ENCODE measurements around the gene CADM2.
A peak's percentile ranks its signal among the peaks of the same experiment; 100 is the strongest.

The CADM2 gene

DNA sequence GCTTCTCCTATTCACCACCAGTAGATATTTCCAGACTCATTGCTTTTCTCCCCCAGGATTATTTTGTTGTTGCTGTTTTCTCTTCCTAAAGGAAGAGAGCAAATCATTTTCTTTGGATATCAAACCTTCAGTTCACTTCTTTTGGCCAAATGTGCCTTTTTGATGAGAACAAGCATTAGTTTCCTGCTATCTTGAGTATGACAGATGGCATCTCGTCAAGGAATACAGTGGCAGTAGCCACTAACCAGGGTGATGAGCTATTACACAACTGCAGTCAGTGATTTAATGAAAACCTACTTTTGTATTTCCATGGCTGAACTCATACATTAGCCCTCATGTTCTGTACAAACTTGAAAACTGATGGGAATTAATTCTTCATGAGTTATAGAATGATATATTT lies 354.6 kb downstream of the CADM2 start:
- DNase-seq: no peak
- Mint-ChIP-seq H3K4me1 (no peaks in the 10 kb centered on the region), H3K9me3 (peaks cover 3% of the 10 kb centered on the region), H3K36me3 (ENCODE audit: low read depth) (no peaks in the 10 kb centered on the region), H3K4me3 (no peak overlapping the region), H3K27me3 (ENCODE audit: low read depth, poor library complexity) (no peaks in the 10 kb centered on the region), H3K27ac (no peak overlapping the region)
- TF ChIP-seq CTCF (IDR thresholded peaks at IDR 0.05): no peak

DNA sequence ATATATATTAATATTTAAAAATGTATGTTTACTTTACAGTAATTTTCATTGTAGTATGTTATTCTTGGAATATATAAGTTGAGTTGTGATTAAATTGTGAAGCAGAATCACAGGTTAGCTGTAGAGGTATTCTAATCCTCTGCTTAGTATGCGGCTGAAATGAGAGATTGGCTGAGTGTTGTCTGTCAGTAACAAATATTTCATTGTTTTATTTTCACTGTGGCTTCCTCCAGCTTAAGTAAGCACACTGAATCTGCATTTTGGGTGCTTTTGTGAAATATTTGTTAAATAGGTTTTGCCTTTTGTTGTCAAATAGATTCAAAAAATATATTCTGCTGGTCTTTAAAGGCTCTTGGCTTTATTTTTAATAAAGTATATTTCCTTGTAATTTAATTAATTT lies 357.5 kb downstream of the CADM2 start:
- H3K36me3 Mint-ChIP-seq (ENCODE audit: low read depth): no peaks in the 10 kb centered on the region
- DNase-seq: no peak
- no peaks in the 10 kb centered on the region for H3K4me1 Mint-ChIP-seq
- H3K27me3 Mint-ChIP-seq (ENCODE audit: low read depth, poor library complexity): no peaks in the 10 kb centered on the region
- no peak overlapping the region for H3K27ac Mint-ChIP-seq
- H3K4me3 Mint-ChIP-seq: no peak overlapping the region
- H3K9me3 Mint-ChIP-seq: peaks cover 3% of the 10 kb centered on the region
- TF ChIP-seq CTCF (IDR thresholded peaks at IDR 0.05): no peak

DNA sequence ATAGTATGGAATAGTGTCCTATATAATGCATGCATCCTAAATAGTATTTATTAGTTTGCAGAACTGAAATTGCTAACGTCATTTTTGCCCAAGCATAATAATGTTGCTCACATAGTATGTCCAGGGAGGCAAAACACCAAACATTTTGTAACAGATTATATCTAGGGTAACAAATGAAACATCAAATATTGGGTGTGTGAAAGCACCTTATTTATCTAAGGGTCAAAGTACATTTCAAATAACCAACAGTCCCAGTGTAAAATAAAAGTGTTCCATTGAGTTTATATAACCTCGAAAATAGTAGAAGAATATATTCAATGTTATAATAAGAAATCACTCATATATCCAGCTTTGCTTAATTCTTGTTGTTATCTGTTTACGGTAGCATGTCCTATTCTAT lies 363.1 kb downstream of the CADM2 start:
- Mint-ChIP-seq H3K9me3 (peaks cover 3% of the 10 kb centered on the region), H3K27me3 (ENCODE audit: low read depth, poor library complexity) (no peaks in the 10 kb centered on the region), H3K27ac (no peak overlapping the region), H3K36me3 (ENCODE audit: low read depth) (no peaks in the 10 kb centered on the region), H3K4me1 (no peaks in the 10 kb centered on the region), H3K4me3 (no peak overlapping the region)
- TF ChIP-seq CTCF (IDR thresholded peaks at IDR 0.05): no peak
- no peak for DNase-seq

- no peaks in the 10 kb centered on the region for H3K36me3 Mint-ChIP-seq (ENCODE audit: low read depth)
- H3K27me3 Mint-ChIP-seq (ENCODE audit: low read depth, poor library complexity): no peaks in the 10 kb centered on the region
- no peak overlapping the region for H3K27ac Mint-ChIP-seq
- H3K9me3 Mint-ChIP-seq: no peaks in the 10 kb centered on the region
- H3K4me3 Mint-ChIP-seq: no peak overlapping the region
- H3K4me1 Mint-ChIP-seq: no peaks in the 10 kb centered on the region
- TF ChIP-seq CTCF (IDR thresholded peaks at IDR 0.05): no peak
- DNase-seq: no peak
These were observed 371.3 kb downstream of the CADM2 start for GRCh38 chr3:85330071-85330470.

- Mint-ChIP-seq H3K27ac (no peak overlapping the region), H3K9me3 (no peaks in the 10 kb centered on the region), H3K36me3 (ENCODE audit: low read depth) (no peaks in the 10 kb centered on the region), H3K27me3 (ENCODE audit: low read depth, poor library complexity) (no peaks in the 10 kb centered on the region), H3K4me1 (no peaks in the 10 kb centered on the region), H3K4me3 (no peak overlapping the region)
- no peak for TF ChIP-seq CTCF (IDR thresholded peaks at IDR 0.05)
- no peak for DNase-seq
These were observed 379.1 kb downstream of the CADM2 start for GRCh38 chr3:85337895-85338294.

DNA sequence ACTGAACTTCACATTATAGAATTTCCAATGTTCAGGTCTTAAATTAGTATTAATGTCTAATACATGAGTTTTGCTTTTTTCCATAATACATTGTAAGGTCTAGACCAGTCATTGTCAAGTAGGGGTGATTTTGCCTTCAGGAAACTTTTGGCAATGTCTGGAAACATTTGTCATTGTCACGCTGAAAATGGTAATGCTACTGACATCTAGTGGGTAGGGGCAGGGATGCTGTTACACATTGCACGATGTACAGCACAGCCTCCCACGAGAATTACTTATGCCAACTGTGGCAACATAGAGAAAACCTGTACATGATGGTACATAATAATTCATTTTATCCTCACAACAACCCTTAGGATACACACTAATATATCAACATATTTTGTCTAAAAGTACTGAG lies 384.1 kb downstream of the CADM2 start:
- no peaks in the 10 kb centered on the region for H3K36me3 Mint-ChIP-seq (ENCODE audit: low read depth)
- DNase-seq: no peak
- no peaks in the 10 kb centered on the region for H3K27me3 Mint-ChIP-seq (ENCODE audit: low read depth, poor library complexity)
- no peak overlapping the region for H3K4me3 Mint-ChIP-seq
- no peak overlapping the region for H3K27ac Mint-ChIP-seq
- no peaks in the 10 kb centered on the region for H3K9me3 Mint-ChIP-seq
- peak; percentile 30 for TF ChIP-seq CTCF (IDR thresholded peaks at IDR 0.05)
- no peaks in the 10 kb centered on the region for H3K4me1 Mint-ChIP-seq
